Nephron (organoid): Measurements from ENCODE around the gene ROBO1.
"Not testable (repeated sequence)": the region's sequence is repeated elsewhere in the genome, so short reads cannot be mapped to it uniquely, and the experiment has no call there.

ENCODE experiments used
- H3K27ac Mint-ChIP-seq, 3 experiments: 2 replicates each; pipeline ENCODE4 v1.8.0; 2020; ENCODE audit warnings: mixed read lengths in 3 of 3, mild to moderate bottlenecking in 2 of 3, moderate library complexity in 1 of 3
- H3K27me3 Mint-ChIP-seq: 2 replicates; pipeline ENCODE4 v1.8.0; 2021; ENCODE audit warnings: low read depth, mild to moderate bottlenecking, moderate library complexity, mixed read lengths
- H3K36me3 Mint-ChIP-seq: 2 replicates; pipeline ENCODE4 v1.8.0; 2020; ENCODE audit warnings: low read depth, mixed read lengths
- H3K4me1 Mint-ChIP-seq: 2 replicates; pipeline ENCODE4 v1.8.0; 2020; ENCODE audit warnings: mixed read lengths
- H3K4me3 Mint-ChIP-seq, 3 experiments: 2 replicates each; pipeline ENCODE4 v1.8.0; 2020; ENCODE audit warnings: mild to moderate bottlenecking in 3 of 3, mixed read lengths in 3 of 3, moderate library complexity in 2 of 3
- H3K9me3 Mint-ChIP-seq: 2 replicates; pipeline ENCODE4 v1.8.0; 2020; ENCODE audit warnings: mixed read lengths
- TF ChIP-seq, protein P1 (sequence below), 3 experiments: fragments of 200-600 bp; sonication (generic); IDR thresholded peaks; one replicate each; pipeline ENCODE4 v1.5.0; 2021; ENCODE audit warnings: antibody characterized with exemption in 3 of 3; ENCODE audit not compliant: unreplicated experiment in 3 of 3

ROBO1 gene

DNA sequence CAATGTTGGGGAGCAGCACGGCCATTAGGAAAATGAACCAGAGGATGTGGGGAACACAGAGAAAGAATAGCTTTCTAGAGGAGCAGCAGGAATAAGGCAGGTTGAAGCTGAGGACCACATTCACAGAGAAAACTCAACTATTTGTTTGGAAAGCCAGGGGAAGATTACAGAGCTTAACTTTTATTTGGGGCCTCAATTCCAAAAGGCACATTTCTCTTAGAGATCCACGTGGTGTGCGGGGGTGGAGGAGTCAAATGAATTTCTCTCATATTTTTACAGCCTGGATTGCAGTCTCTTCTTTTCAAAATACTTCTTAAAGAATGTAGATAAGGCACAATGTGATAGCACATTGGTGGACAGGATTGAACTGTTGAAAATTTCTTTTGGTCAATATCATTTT lies 253.7 kb downstream of the ROBO1 start:
- peaks cover 10% of the 10 kb centered on the region for H3K4me1 Mint-ChIP-seq
- H3K27ac Mint-ChIP-seq: no peak overlapping the region
- TF ChIP-seq, protein P1, sequence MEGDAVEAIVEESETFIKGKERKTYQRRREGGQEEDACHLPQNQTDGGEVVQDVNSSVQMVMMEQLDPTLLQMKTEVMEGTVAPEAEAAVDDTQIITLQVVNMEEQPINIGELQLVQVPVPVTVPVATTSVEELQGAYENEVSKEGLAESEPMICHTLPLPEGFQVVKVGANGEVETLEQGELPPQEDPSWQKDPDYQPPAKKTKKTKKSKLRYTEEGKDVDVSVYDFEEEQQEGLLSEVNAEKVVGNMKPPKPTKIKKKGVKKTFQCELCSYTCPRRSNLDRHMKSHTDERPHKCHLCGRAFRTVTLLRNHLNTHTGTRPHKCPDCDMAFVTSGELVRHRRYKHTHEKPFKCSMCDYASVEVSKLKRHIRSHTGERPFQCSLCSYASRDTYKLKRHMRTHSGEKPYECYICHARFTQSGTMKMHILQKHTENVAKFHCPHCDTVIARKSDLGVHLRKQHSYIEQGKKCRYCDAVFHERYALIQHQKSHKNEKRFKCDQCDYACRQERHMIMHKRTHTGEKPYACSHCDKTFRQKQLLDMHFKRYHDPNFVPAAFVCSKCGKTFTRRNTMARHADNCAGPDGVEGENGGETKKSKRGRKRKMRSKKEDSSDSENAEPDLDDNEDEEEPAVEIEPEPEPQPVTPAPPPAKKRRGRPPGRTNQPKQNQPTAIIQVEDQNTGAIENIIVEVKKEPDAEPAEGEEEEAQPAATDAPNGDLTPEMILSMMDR (IDR thresholded peaks at IDR 0.05; ENCODE audit: unreplicated experiment in 3 of 3): no peak
- no peaks in the 10 kb centered on the region for H3K9me3 Mint-ChIP-seq
- H3K27me3 Mint-ChIP-seq: no peaks in the 10 kb centered on the region
- H3K4me3 Mint-ChIP-seq: no peak overlapping the region
- H3K36me3 Mint-ChIP-seq: no peaks in the 10 kb centered on the region

DNA sequence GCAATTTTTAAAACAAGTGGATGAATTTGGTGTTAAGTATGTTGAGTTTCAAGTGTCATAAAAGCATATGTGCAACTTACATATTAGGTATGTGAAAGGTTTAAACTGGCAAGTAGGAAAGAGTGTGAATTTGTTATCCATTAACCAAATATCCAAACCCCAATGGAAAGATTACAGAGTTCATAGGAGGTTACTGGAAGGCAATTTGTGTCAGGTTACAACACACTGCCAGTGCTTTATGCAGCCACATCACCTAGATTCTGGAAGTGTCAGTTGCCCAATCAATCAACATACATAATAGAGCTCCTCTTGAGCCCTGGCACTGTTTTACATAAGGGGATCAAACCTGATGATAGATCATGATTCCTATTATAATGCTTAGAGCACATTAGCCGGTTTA lies 261.0 kb downstream of the ROBO1 start:
- no peaks in the 10 kb centered on the region for H3K27me3 Mint-ChIP-seq
- no peaks in the 10 kb centered on the region for H3K9me3 Mint-ChIP-seq
- H3K27ac Mint-ChIP-seq: no peak overlapping the region
- H3K4me1 Mint-ChIP-seq: no peaks in the 10 kb centered on the region
- peaks cover 3% of the 10 kb centered on the region for H3K36me3 Mint-ChIP-seq
- H3K4me3 Mint-ChIP-seq: no peak overlapping the region
- TF ChIP-seq, protein P1 (IDR thresholded peaks at IDR 0.05; ENCODE audit: unreplicated experiment in 3 of 3): no peak

DNA sequence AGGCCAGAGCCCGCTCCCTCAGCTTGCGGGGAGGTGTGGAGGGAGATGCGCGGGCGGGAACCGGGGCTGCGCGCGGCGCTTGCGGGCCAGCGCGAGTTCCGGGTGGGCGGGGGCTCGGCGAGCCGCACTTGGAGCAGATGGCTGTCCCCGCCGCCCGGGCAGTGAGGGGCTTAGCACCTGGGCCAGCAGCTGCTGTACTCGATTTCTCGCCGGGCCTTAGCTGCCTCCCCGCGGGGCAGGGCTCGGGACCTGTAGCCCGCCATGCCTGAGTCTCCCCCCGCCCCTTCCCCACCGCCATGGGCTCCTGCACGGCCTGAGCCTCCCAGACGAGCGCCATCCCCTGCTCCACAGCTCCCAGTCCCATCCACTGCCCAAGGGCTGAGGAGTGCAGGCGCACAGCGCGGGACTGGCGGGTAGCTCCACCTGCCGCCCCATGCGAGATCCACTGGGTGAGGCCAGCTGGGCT lies 265.5 kb downstream of the ROBO1 start:
- not testable (repeated sequence) for H3K9me3 Mint-ChIP-seq, H3K27me3 Mint-ChIP-seq, H3K27ac Mint-ChIP-seq, H3K4me3 Mint-ChIP-seq, H3K36me3 Mint-ChIP-seq, H3K4me1 Mint-ChIP-seq

DNA sequence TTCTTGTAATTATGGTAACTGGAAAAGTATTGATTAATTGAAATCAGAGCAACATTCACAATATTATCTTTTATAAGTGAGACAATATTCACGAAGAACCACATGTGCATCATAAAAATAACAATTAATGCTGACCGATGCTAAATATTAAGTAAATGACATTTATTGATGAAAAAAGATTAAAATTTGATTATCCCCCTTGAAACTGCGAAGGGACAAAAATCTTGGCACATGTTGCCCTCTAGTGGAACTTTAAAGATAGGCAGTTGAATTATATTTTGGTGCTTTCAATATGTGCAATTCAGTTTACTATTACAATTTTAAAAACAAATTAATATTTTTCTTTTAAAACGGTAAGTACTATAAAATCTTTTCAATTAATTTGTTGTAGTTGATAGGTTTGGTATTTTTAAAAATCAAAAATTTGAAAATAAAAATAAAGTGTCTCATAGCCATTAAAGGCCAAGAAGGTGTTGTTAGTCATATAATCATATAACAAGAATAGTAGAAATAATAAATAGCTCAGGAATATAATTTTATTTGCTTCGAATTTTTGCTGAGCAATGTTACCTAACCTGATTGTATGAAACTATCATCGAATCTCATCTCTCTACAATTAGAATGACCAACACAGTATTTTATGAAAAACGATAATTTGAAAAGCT lies 270.2 kb downstream of the ROBO1 start:
- Mint-ChIP-seq H3K27me3 (no peaks in the 10 kb centered on the region), H3K4me3 (no peak overlapping the region), H3K9me3 (peaks cover 3% of the 10 kb centered on the region), H3K27ac (no peak overlapping the region), H3K4me1 (no peaks in the 10 kb centered on the region), H3K36me3 (peaks cover 4% of the 10 kb centered on the region)
- TF ChIP-seq, protein P1 (IDR thresholded peaks at IDR 0.05; ENCODE audit: unreplicated experiment in 3 of 3): peak; percentile 69 to 87 (median 79)

DNA sequence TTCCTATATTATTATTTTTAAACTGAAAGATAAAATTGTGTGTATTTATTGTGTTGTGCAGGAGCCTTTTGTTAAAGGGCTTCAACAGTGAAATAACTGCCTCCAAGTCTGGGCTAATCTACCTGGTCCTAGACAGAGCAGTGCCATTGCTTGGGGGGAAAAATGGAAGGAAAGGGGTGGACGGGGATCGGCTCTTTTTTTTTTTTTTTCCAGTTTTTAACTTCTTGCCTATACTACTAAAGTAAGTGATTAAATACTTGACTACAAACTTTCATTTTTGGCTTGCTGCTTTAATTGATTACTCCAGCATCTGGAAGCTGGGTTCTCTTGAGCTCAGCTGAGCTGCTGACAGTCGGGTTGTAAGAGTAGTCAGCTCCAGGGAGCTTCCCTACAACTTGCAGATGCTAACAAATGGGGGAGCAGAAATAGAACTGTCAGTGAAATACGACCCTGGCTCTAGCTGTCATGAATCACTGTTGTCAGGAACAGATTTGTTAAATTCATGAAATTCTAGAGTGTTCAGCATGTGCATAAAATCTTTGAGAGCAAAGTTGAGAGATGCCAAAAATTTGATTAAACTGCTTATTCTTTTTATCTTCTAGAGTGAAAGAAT lies 276.7 kb downstream of the ROBO1 start:
- H3K9me3 Mint-ChIP-seq: peaks cover 6% of the 10 kb centered on the region
- TF ChIP-seq, protein P1 (IDR thresholded peaks at IDR 0.05; ENCODE audit: unreplicated experiment in 3 of 3): no peak
- H3K4me3 Mint-ChIP-seq: peak overlapping the region in 2 of 3 experiments; percentile 24 to 72
- H3K27ac Mint-ChIP-seq: peak overlapping the region; percentile 48 to 88 (median 68)
- peaks cover 20% of the 10 kb centered on the region for H3K4me1 Mint-ChIP-seq
- peaks cover 3% of the 10 kb centered on the region for H3K36me3 Mint-ChIP-seq
- H3K27me3 Mint-ChIP-seq: no peaks in the 10 kb centered on the region

DNA sequence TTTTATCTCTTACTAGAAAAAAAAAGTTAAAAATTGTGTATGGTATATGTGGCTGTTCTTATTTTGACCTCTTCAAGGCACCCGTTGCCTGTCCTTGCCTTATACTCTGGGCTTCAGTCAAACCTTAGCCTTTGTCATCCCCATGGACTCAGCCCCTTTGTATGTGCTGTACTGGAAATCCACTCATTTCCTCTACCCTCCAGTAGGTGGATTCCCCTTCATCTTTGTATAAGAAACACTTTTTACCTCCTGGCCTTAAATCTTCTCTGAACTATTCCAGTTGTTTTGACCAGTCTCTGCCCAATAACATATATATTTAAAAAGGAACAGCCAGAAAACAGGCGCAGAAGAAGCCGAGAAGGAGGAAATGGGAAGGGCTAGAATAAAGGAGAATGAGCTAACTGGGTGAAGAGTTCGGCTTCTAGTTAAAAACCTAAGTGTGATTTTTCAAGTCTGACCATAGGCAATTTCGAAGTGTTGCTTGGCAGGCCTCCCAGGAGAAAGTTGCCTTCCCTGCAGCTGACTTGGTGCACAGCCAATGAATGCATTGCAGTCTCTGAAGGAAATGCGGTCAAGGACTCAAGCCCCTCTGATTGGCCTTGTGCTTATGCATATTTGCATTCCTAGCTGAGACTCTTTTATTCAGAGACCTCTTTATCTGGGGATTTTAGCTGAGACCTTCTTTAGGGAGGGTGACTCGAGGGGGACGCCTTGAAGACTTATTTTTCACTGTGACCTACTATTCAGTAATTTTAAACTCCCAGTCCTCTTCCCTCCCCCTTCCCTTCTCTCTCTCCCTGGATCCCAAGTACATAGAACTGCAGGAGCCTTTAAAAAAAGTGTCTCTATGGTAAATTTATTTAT lies 277.4 kb downstream of the ROBO1 start:
- TF ChIP-seq, protein P1 (IDR thresholded peaks at IDR 0.05; ENCODE audit: unreplicated experiment in 3 of 3): no peak
- Mint-ChIP-seq H3K27me3 (no peaks in the 10 kb centered on the region), H3K9me3 (peaks cover 6% of the 10 kb centered on the region), H3K4me1 (peaks cover 20% of the 10 kb centered on the region), H3K36me3 (peaks cover 3% of the 10 kb centered on the region), H3K27ac (peak overlapping the region; percentile 48 to 88 (median 68)), H3K4me3 (peak overlapping the region in 2 of 3 experiments; percentile 16 to 58)
